Trophoblast cell (in vitro differentiated cells and primary cell): ENCODE data around the gene ROBO1.

Experiments used
- DNase-seq, 2 donors: peaks; one replicate each; pipeline ENCODE4 v3.0.0-alpha.2; 2016
- H2AFZ ChIP-seq: 2 replicates; pipeline ENCODE4 v1.6.1; 2013; ENCODE audit warnings: low read length, moderate library complexity, mild to moderate bottlenecking; ENCODE audit not compliant: insufficient read depth, poor library complexity
- H2AK5ac ChIP-seq: 2 replicates; pipeline ENCODE4 v1.6.1; 2013; ENCODE audit warnings: mild to moderate bottlenecking, low read length
- H2BK120ac ChIP-seq: 2 replicates; pipeline ENCODE4 v1.6.1; 2013; ENCODE audit warnings: low read length, mild to moderate bottlenecking, moderate library complexity; ENCODE audit not compliant: insufficient read depth, poor library complexity
- H2BK12ac ChIP-seq: 2 replicates; pipeline ENCODE4 v1.6.1; 2013; ENCODE audit warnings: mild to moderate bottlenecking, low read length, moderate library complexity
- H2BK5ac ChIP-seq: 2 replicates; pipeline ENCODE4 v1.6.1; 2013; ENCODE audit warnings: low read length, low read depth, moderate library complexity, mild to moderate bottlenecking; ENCODE audit not compliant: poor library complexity
- H3K14ac ChIP-seq: 2 replicates; pipeline ENCODE4 v1.6.1; 2013; ENCODE audit warnings: mild to moderate bottlenecking, low read length
- H3K18ac ChIP-seq: 2 replicates; pipeline ENCODE4 v1.6.1; 2013; ENCODE audit warnings: mild to moderate bottlenecking, low read length
- H3K23ac ChIP-seq: 2 replicates; pipeline ENCODE4 v1.6.1; 2013; ENCODE audit warnings: low read length
- H3K27ac ChIP-seq: 2 replicates; pipeline ENCODE4 v1.5.1; 2013; ENCODE audit warnings: low read depth, mild to moderate bottlenecking, inconsistent platforms, low read length, moderate library complexity
- H3K27me3 ChIP-seq: 2 replicates; pipeline ENCODE4 v1.6.1; 2013; ENCODE audit warnings: inconsistent platforms, mild to moderate bottlenecking, low read length, moderate library complexity; ENCODE audit not compliant: insufficient read depth
- H3K36me3 ChIP-seq, 2 experiments: 1 replicate in 1 of 2; 2 replicates in 1 of 2; pipeline ENCODE4 v1.6.1; 2013; ENCODE audit warnings: low read length in 2 of 2, mild to moderate bottlenecking in 2 of 2, moderate library complexity in 1 of 2; ENCODE audit not compliant: insufficient read depth in 2 of 2, control insufficient read depth in 1 of 2
- H3K4ac ChIP-seq: 2 replicates; pipeline ENCODE4 v1.6.1; 2013; ENCODE audit warnings: low read depth, mild to moderate bottlenecking, low read length, moderate library complexity
- H3K4me1 ChIP-seq, 2 experiments: 1 replicate in 1 of 2; 2 replicates in 1 of 2; pipeline ENCODE4 v1.6.1; 2013; ENCODE audit warnings: low read length in 2 of 2, mild to moderate bottlenecking in 2 of 2, moderate library complexity in 1 of 2; ENCODE audit not compliant: insufficient read depth in 2 of 2, control insufficient read depth in 1 of 2
- H3K4me2 ChIP-seq: 2 replicates; pipeline ENCODE4 v1.6.1; 2013; ENCODE audit warnings: inconsistent platforms, mild to moderate bottlenecking, low read length, moderate library complexity
- H3K4me3 ChIP-seq: 2 replicates; pipeline ENCODE4 v1.5.1; 2013; ENCODE audit warnings: mild to moderate bottlenecking, low read depth, low read length, inconsistent platforms
- H3K79me1 ChIP-seq: one replicate; pipeline ENCODE4 v1.6.1; 2013; ENCODE audit warnings: low read length
- H3K79me2 ChIP-seq: 2 replicates; pipeline ENCODE4 v1.6.1; 2013; ENCODE audit warnings: low read length, mild to moderate bottlenecking; ENCODE audit not compliant: control insufficient read depth, insufficient read depth, poor library complexity
- H3K9ac ChIP-seq: 2 replicates; pipeline ENCODE4 v1.6.1; 2013; ENCODE audit warnings: mild to moderate bottlenecking, low read length
- H3K9me3 ChIP-seq: 2 replicates; pipeline ENCODE4 v1.6.1; 2013; ENCODE audit warnings: low read depth, mild to moderate bottlenecking, control low read depth, inconsistent platforms, low read length; ENCODE audit not compliant: insufficient read depth
- H4K12ac ChIP-seq: 2 replicates; pipeline ENCODE4 v1.6.1; 2013; ENCODE audit warnings: low read depth, mild to moderate bottlenecking, low read length, moderate library complexity
- H4K8ac ChIP-seq: 2 replicates; pipeline ENCODE4 v1.6.1; 2013; ENCODE audit warnings: low read depth, mild to moderate bottlenecking, low read length, moderate library complexity
- H4K91ac ChIP-seq: one replicate; pipeline ENCODE4 v1.6.1; 2013; ENCODE audit warnings: low read depth, mild to moderate bottlenecking, low read length, moderate library complexity
- WGBS: extraction: QIAGEN DNeasy Blood & Tissue Kit; methylation state at CpG from one replicate; pipeline ENCODE4 v1.1.7; 2013; ENCODE audit warnings: missing lambda C conversion rate; ENCODE audit not compliant: insufficient read length, insufficient coverage; ENCODE audit errors: extremely low coverage; 5-methylcytosine and 5-hydroxymethylcytosine counted together

The ROBO1 gene

GRCh38 chr3:79765911-79766310 is 1.9 kb downstream of the ROBO1 start:
- no peak overlapping the region for H3K27ac ChIP-seq
- H4K8ac ChIP-seq: no peak overlapping the region
- no peaks in the 10 kb centered on the region for H3K79me1 ChIP-seq
- H3K4me3 ChIP-seq: no peak overlapping the region
- WGBS: no CpG with 5 or more reads among the region's 5 CpGs
- no peak overlapping the region for H2BK12ac ChIP-seq
- H3K9me3 ChIP-seq: no peaks in the 10 kb centered on the region
- peaks cover 4 to 12% of the 10 kb centered on the region in 2 experiments for H3K4me1 ChIP-seq
- no peak for DNase-seq
- no peak overlapping the region for H3K18ac ChIP-seq
- no peaks in the 10 kb centered on the region for H3K36me3 ChIP-seq
- H3K27me3 ChIP-seq: peaks cover 27% of the 10 kb centered on the region
- no peak overlapping the region for H3K4ac ChIP-seq
- H2AK5ac ChIP-seq: no peak overlapping the region
- no peaks in the 10 kb centered on the region for H3K79me2 ChIP-seq
- H3K9ac ChIP-seq: no peak overlapping the region
- no peak overlapping the region for H4K12ac ChIP-seq
- H2BK5ac ChIP-seq: no peak overlapping the region
- no peak overlapping the region for H2BK120ac ChIP-seq
- no peak overlapping the region for H3K23ac ChIP-seq
- no peak overlapping the region for H2AFZ ChIP-seq
- no peak overlapping the region for H3K14ac ChIP-seq
- H3K4me2 ChIP-seq: peak overlapping the region; percentile 48
- H4K91ac ChIP-seq: no peak overlapping the region

- no peak overlapping the region for H3K9ac ChIP-seq
- no peaks in the 10 kb centered on the region for H3K79me2 ChIP-seq
- H3K79me1 ChIP-seq: no peaks in the 10 kb centered on the region
- no peak overlapping the region for H4K91ac ChIP-seq
- no peak overlapping the region for H3K14ac ChIP-seq
- DNase-seq: no peak
- peaks cover 12% of the 10 kb centered on the region for H3K27me3 ChIP-seq
- no peak overlapping the region for H3K27ac ChIP-seq
- no peak overlapping the region for H3K4ac ChIP-seq
- no peak overlapping the region for H2AK5ac ChIP-seq
- H3K36me3 ChIP-seq: no peaks in the 10 kb centered on the region
- no peak overlapping the region for H2AFZ ChIP-seq
- WGBS: no CpG with 5 or more reads among the region's 1 CpG
- no peak overlapping the region for H2BK5ac ChIP-seq
- H3K23ac ChIP-seq: no peak overlapping the region
- no peak overlapping the region for H2BK120ac ChIP-seq
- no peak overlapping the region for H3K18ac ChIP-seq
- H4K12ac ChIP-seq: no peak overlapping the region
- no peak overlapping the region for H3K4me3 ChIP-seq
- no peak overlapping the region for H4K8ac ChIP-seq
- no peak overlapping the region for H3K4me2 ChIP-seq
- H3K9me3 ChIP-seq: no peaks in the 10 kb centered on the region
- no peak overlapping the region for H2BK12ac ChIP-seq
- peaks cover under 1 to 3% of the 10 kb centered on the region in 2 experiments for H3K4me1 ChIP-seq
Observed at GRCh38 chr3:79761441-79761840, 6.4 kb downstream of the ROBO1 start.

GRCh38 chr3:79751703-79752102 is 16.1 kb downstream of the ROBO1 start:
- Histone ChIP-seq H2AK5ac (no peak overlapping the region), H2BK12ac (no peak overlapping the region), H3K9ac (no peak overlapping the region), H2BK120ac (no peak overlapping the region), H3K9me3 (no peaks in the 10 kb centered on the region), H3K23ac (no peak overlapping the region), H4K12ac (no peak overlapping the region), H3K79me2 (no peaks in the 10 kb centered on the region), H4K91ac (no peak overlapping the region), H2AFZ (no peak overlapping the region), H3K27me3 (no peaks in the 10 kb centered on the region), H3K14ac (no peak overlapping the region), H3K4ac (no peak overlapping the region), H3K4me2 (no peak overlapping the region), H4K8ac (no peak overlapping the region), H3K27ac (no peak overlapping the region), H2BK5ac (no peak overlapping the region), H3K36me3 (no peaks in the 10 kb centered on the region), H3K18ac (no peak overlapping the region), H3K4me3 (no peak overlapping the region), H3K79me1 (no peaks in the 10 kb centered on the region), H3K4me1 (no peaks in the 10 kb centered on the region)
- WGBS: no CpG with 5 or more reads among the region's 1 CpG
- DNase-seq: no peak

GRCh38 chr3:79737530-79737929 is 30.3 kb downstream of the ROBO1 start:
- no peaks in the 10 kb centered on the region for H3K4me1 ChIP-seq
- H3K79me1 ChIP-seq: no peaks in the 10 kb centered on the region
- H3K27ac ChIP-seq: no peak overlapping the region
- no peak for DNase-seq
- no peak overlapping the region for H2AFZ ChIP-seq
- H3K9me3 ChIP-seq: peaks cover 2% of the 10 kb centered on the region
- no peak overlapping the region for H3K23ac ChIP-seq
- no peaks in the 10 kb centered on the region for H3K79me2 ChIP-seq
- no peak overlapping the region for H4K8ac ChIP-seq
- no peak overlapping the region for H3K14ac ChIP-seq
- H3K4me2 ChIP-seq: no peak overlapping the region
- H2BK12ac ChIP-seq: no peak overlapping the region
- no peak overlapping the region for H2BK5ac ChIP-seq
- H2AK5ac ChIP-seq: no peak overlapping the region
- H3K27me3 ChIP-seq: no peaks in the 10 kb centered on the region
- no peak overlapping the region for H2BK120ac ChIP-seq
- H3K18ac ChIP-seq: no peak overlapping the region
- no peak overlapping the region for H3K4ac ChIP-seq
- H4K91ac ChIP-seq: no peak overlapping the region
- H4K12ac ChIP-seq: no peak overlapping the region
- no peak overlapping the region for H3K4me3 ChIP-seq
- H3K9ac ChIP-seq: no peak overlapping the region
- H3K36me3 ChIP-seq: no peaks in the 10 kb centered on the region
